PC-9 (cell line): ENCODE data around the gene FERMT2.

Source experiments
- EZH2 ChIP-seq: fragments of 200-600 bp; sonication (generic); IDR thresholded peaks from 2 replicates; pipeline ENCODE4 v1.8.0; 2017; ENCODE audit warnings: antibody characterized with exemption, low read depth
- TF ChIP-seq, protein P1 (sequence below): fragments of 200-600 bp; sonication (generic); conservative IDR thresholded peaks from 2 replicates; pipeline ENCODE4 v1.6.1; 2017; ENCODE audit warnings: mixed run types, antibody characterized with exemption, mild to moderate bottlenecking, moderate library complexity

DNA sequence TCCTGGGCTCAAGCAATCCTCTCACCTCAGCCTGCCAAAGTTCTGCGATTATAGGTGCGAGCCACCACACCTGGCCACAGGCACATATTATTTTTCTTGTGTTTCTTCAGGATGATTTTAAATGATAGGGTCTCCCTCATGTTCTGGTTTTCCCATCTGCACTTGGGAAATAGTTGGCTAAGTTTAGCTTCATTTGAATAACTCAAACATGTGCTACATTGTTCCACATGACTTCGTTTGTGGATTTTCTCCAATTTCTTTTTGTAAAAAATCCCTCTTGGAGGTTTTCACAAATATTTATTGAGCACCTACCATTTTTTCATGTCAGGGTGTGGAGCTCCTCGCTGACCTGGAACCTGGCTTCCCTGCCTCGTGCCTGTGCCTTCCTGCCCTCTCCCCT lies 104.3 kb downstream of the FERMT2 start:
- TF ChIP-seq, protein P1, sequence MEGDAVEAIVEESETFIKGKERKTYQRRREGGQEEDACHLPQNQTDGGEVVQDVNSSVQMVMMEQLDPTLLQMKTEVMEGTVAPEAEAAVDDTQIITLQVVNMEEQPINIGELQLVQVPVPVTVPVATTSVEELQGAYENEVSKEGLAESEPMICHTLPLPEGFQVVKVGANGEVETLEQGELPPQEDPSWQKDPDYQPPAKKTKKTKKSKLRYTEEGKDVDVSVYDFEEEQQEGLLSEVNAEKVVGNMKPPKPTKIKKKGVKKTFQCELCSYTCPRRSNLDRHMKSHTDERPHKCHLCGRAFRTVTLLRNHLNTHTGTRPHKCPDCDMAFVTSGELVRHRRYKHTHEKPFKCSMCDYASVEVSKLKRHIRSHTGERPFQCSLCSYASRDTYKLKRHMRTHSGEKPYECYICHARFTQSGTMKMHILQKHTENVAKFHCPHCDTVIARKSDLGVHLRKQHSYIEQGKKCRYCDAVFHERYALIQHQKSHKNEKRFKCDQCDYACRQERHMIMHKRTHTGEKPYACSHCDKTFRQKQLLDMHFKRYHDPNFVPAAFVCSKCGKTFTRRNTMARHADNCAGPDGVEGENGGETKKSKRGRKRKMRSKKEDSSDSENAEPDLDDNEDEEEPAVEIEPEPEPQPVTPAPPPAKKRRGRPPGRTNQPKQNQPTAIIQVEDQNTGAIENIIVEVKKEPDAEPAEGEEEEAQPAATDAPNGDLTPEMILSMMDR, result no peak
- no peak for TF ChIP-seq EZH2
